Measurements from ENCODE around the gene ADAM10. TPM values are rescaled to one million over a fixed set of nuclear protein-coding genes. Genes with fewer than 3 reads are reported as not detected.
A peak's percentile ranks its signal among the peaks of the same experiment; 100 is the strongest.

Gene ADAM10
- total RNA-seq, 1 donor from 2014 or later: 243 TPM

DNA sequence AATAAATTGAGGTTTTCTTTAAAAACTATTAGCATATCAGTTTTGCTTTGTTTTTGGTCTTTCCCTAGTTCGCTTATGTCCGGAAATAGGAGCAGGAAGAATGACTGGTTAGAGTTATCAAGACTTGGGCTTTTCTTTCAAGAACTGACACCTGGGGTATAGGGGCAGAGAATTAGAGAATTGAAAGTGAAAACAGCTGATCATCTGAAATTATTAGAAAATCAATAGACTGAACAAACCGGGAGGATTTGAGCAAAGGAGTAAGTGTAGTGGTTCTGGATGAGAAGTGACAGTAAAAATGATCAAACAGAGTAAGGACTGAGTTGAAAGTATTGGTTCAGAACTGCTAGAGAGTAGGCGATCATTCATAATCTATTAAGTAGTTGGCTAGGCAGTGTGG lies 27.6 kb upstream of the ADAM10 start:
- Mint-ChIP-seq H3K36me3 (ENCODE audit: low read depth, unreplicated experiment) (peaks cover 1% of the 10 kb centered on the region), H3K4me1 (ENCODE audit: low read depth, unreplicated experiment) (peaks cover 3% of the 10 kb centered on the region), H3K4me3 (ENCODE audit: unreplicated experiment) (no peak overlapping the region), H3K9me3 (ENCODE audit: unreplicated experiment) (no peaks in the 10 kb centered on the region), H3K27ac (ENCODE audit: unreplicated experiment) (no peak overlapping the region), H3K27me3 (ENCODE audit: low read depth, unreplicated experiment) (no peaks in the 10 kb centered on the region)
- FAIRE-seq: no peak
- H4K20me1 ChIP-seq (ENCODE audit: insufficient read depth, low read length): peaks cover 72% of the 10 kb centered on the region
- no peak overlapping the region for H2AFZ ChIP-seq (ENCODE audit: low read depth, low read length)
- H3K4me1 ChIP-seq (ENCODE audit: insufficient read depth, low read length): no peaks in the 10 kb centered on the region
- no peak overlapping the region for H3K4me2 ChIP-seq (ENCODE audit: low read length)
- no peak for TF ChIP-seq EZH2 (IDR thresholded peaks at IDR 0.05; ENCODE audit: insufficient read depth, low read length)
- TF ChIP-seq, protein P1, sequence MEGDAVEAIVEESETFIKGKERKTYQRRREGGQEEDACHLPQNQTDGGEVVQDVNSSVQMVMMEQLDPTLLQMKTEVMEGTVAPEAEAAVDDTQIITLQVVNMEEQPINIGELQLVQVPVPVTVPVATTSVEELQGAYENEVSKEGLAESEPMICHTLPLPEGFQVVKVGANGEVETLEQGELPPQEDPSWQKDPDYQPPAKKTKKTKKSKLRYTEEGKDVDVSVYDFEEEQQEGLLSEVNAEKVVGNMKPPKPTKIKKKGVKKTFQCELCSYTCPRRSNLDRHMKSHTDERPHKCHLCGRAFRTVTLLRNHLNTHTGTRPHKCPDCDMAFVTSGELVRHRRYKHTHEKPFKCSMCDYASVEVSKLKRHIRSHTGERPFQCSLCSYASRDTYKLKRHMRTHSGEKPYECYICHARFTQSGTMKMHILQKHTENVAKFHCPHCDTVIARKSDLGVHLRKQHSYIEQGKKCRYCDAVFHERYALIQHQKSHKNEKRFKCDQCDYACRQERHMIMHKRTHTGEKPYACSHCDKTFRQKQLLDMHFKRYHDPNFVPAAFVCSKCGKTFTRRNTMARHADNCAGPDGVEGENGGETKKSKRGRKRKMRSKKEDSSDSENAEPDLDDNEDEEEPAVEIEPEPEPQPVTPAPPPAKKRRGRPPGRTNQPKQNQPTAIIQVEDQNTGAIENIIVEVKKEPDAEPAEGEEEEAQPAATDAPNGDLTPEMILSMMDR (IDR thresholded peaks at IDR 0.05; ENCODE audit: insufficient read depth, low read depth, low read length): no peak
- no peaks in the 10 kb centered on the region for H3K27me3 ChIP-seq (ENCODE audit: insufficient read depth, low read length)
- no peak overlapping the region for H3K27ac ChIP-seq (ENCODE audit: low read depth, low read length)
- no peak overlapping the region for H3K4me3 ChIP-seq (ENCODE audit: insufficient read depth, low read depth, low read length)
- H3K36me3 ChIP-seq (ENCODE audit: insufficient read depth, low read length): no peaks in the 10 kb centered on the region
- no peak for DNase-seq (ENCODE audit: low read depth)
- H3K9me3 ChIP-seq (ENCODE audit: insufficient read depth, low read depth, low read length): no peaks in the 10 kb centered on the region
- no peak overlapping the region for H3K9ac ChIP-seq (ENCODE audit: low read length)
- H3K79me2 ChIP-seq (ENCODE audit: insufficient read depth, low read length): peaks cover 66% of the 10 kb centered on the region

DNA sequence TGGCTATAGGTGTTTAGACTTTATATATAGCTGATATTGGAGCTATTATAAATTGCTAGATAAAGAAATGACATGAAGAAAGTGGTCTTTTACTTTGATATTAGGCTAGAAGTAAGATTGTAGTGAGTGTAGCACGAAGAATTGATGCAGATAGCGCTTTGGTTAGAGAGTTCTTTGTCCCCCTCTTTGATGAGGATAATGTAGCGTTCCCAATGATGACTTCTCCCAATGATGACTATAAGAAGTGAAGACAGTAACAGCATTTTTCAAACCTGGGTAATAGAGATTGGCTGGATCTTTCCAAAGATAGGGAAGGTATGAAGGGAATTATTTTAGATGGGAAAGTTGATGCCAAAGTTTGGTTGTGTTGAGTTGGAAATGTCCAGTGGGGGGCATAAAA lies 25.9 kb upstream of the ADAM10 start:
- peaks cover 1% of the 10 kb centered on the region for H3K36me3 Mint-ChIP-seq (ENCODE audit: low read depth, unreplicated experiment)
- Histone ChIP-seq H3K4me2 (ENCODE audit: low read length) (no peak overlapping the region), H3K27me3 (ENCODE audit: insufficient read depth, low read length) (no peaks in the 10 kb centered on the region), H3K9me3 (ENCODE audit: insufficient read depth, low read depth, low read length) (no peaks in the 10 kb centered on the region), H2AFZ (ENCODE audit: low read depth, low read length) (no peak overlapping the region), H3K4me1 (ENCODE audit: insufficient read depth, low read length) (peaks cover 4% of the 10 kb centered on the region), H3K4me3 (ENCODE audit: insufficient read depth, low read depth, low read length) (no peak overlapping the region), H3K9ac (ENCODE audit: low read length) (no peak overlapping the region), H3K27ac (ENCODE audit: low read depth, low read length) (no peak overlapping the region), H4K20me1 (ENCODE audit: insufficient read depth, low read length) (peaks cover 66% of the 10 kb centered on the region), H3K36me3 (ENCODE audit: insufficient read depth, low read length) (no peaks in the 10 kb centered on the region), H3K79me2 (ENCODE audit: insufficient read depth, low read length) (peaks cover 70% of the 10 kb centered on the region)
- H3K4me1 Mint-ChIP-seq (ENCODE audit: low read depth, unreplicated experiment): peaks cover 3% of the 10 kb centered on the region
- FAIRE-seq: no peak
- no peak for DNase-seq (ENCODE audit: low read depth)
- H3K9me3 Mint-ChIP-seq (ENCODE audit: unreplicated experiment): no peaks in the 10 kb centered on the region
- H3K4me3 Mint-ChIP-seq (ENCODE audit: unreplicated experiment): no peak overlapping the region
- no peaks in the 10 kb centered on the region for H3K27me3 Mint-ChIP-seq (ENCODE audit: low read depth, unreplicated experiment)
- no peak overlapping the region for H3K27ac Mint-ChIP-seq (ENCODE audit: unreplicated experiment)
- TF ChIP-seq, protein P1 (IDR thresholded peaks at IDR 0.05; ENCODE audit: insufficient read depth, low read depth, low read length): no peak
- TF ChIP-seq EZH2 (IDR thresholded peaks at IDR 0.05; ENCODE audit: insufficient read depth, low read length): no peak

DNA sequence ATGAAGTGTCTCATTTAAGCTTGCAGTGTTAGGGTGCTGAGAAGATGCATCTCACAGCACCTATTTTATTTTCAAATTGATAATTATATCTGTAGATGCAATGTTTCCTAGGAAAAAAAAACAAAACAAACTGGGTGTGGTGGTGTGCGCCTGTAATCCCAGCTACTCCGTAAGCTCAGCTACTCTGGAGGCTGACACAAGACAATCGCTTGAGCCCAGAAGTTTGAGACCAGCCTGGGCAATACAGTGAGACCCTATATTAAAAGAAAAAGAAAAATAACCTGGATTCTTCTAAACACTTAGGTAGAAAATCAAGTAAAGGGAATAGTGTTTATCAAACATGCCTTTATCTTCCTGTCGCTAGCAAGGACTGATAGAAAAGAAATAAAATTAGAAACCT lies 23.5 kb upstream of the ADAM10 start:
- no peak for DNase-seq (ENCODE audit: low read depth)
- Histone ChIP-seq H3K4me3 (ENCODE audit: insufficient read depth, low read depth, low read length) (peak overlapping the region; percentile 82), H3K36me3 (ENCODE audit: insufficient read depth, low read length) (no peaks in the 10 kb centered on the region), H3K79me2 (ENCODE audit: insufficient read depth, low read length) (peaks cover 60% of the 10 kb centered on the region), H3K27me3 (ENCODE audit: insufficient read depth, low read length) (no peaks in the 10 kb centered on the region), H4K20me1 (ENCODE audit: insufficient read depth, low read length) (peaks cover 50% of the 10 kb centered on the region), H3K9me3 (ENCODE audit: insufficient read depth, low read depth, low read length) (no peaks in the 10 kb centered on the region), H3K27ac (ENCODE audit: low read depth, low read length) (no peak overlapping the region), H3K4me1 (ENCODE audit: insufficient read depth, low read length) (peaks cover 11% of the 10 kb centered on the region), H2AFZ (ENCODE audit: low read depth, low read length) (no peak overlapping the region), H3K9ac (ENCODE audit: low read length) (peak overlapping the region; percentile 90), H3K4me2 (ENCODE audit: low read length) (peak overlapping the region; percentile 91)
- FAIRE-seq: no peak
- Mint-ChIP-seq H3K27me3 (ENCODE audit: low read depth, unreplicated experiment) (no peaks in the 10 kb centered on the region), H3K4me3 (ENCODE audit: unreplicated experiment) (no peak overlapping the region), H3K36me3 (ENCODE audit: low read depth, unreplicated experiment) (no peaks in the 10 kb centered on the region), H3K4me1 (ENCODE audit: low read depth, unreplicated experiment) (peaks cover 3% of the 10 kb centered on the region), H3K27ac (ENCODE audit: unreplicated experiment) (no peak overlapping the region), H3K9me3 (ENCODE audit: unreplicated experiment) (no peaks in the 10 kb centered on the region)
- TF ChIP-seq EZH2 (IDR thresholded peaks at IDR 0.05; ENCODE audit: insufficient read depth, low read length): no peak
